Neural progenitor cell (in vitro differentiated cells): Measurements from ENCODE around the gene OR14C36. TPM values are rescaled to one million over a fixed set of nuclear protein-coding genes. Genes with fewer than 3 reads are reported as not detected.

Source experiments
- DNase-seq: peaks from one replicate; pipeline ENCODE4 v3.0.0-alpha.2; 2016; ENCODE audit warnings: low spot score
- H2AFZ ChIP-seq: fragments of 200-600 bp; sonication (generic); replicated peaks from 2 replicates; pipeline ENCODE4 v1.6.1; 2016; ENCODE audit warnings: antibody characterized with exemption
- H3F3A ChIP-seq: fragments of 200-600 bp; sonication (generic); 2 replicates; pipeline ENCODE4 v1.6.1; 2016; ENCODE audit warnings: antibody characterized with exemption, low read depth
- H3K27ac ChIP-seq: fragments of 200-600 bp; sonication (generic); 2 replicates; pipeline ENCODE4 v1.5.1; 2016; ENCODE audit warnings: mild to moderate bottlenecking
- H3K27me3 ChIP-seq: fragments of 200-600 bp; sonication (generic); 2 replicates; pipeline ENCODE4 v1.6.1; 2016; ENCODE audit warnings: mild to moderate bottlenecking, moderate library complexity
- H3K36me3 ChIP-seq: fragments of 200-600 bp; sonication (generic); 2 replicates; pipeline ENCODE4 v1.5.1; 2016
- H3K4me1 ChIP-seq: fragments of 200-600 bp; sonication (generic); 2 replicates; pipeline ENCODE4 v1.6.1; 2016; ENCODE audit warnings: mixed run types
- H3K4me2 ChIP-seq: fragments of 200-600 bp; sonication (generic); 2 replicates; pipeline ENCODE4 v1.6.1; 2016
- H3K4me3 ChIP-seq: fragments of 200-600 bp; sonication (generic); 2 replicates; pipeline ENCODE4 v1.5.1; 2016
- H3K79me2 ChIP-seq: fragments of 200-600 bp; sonication (generic); 2 replicates; pipeline ENCODE4 v1.6.1; 2016; ENCODE audit warnings: low read depth
- H3K9ac ChIP-seq: fragments of 200-600 bp; sonication (generic); 2 replicates; pipeline ENCODE4 v1.6.1; 2016
- H3K9me3 ChIP-seq: fragments of 200-600 bp; sonication (generic); 2 replicates; pipeline ENCODE4 v1.5.1; 2016; ENCODE audit warnings: low read depth
- H4K20me1 ChIP-seq: fragments of 200-600 bp; sonication (generic); 2 replicates; pipeline ENCODE4 v1.6.1; 2016; ENCODE audit warnings: low read depth
- H3K27ac Mint-ChIP-seq: 3 replicates; pipeline ENCODE4 v1.8.0; 2021; ENCODE audit warnings: mixed read lengths
- H3K27me3 Mint-ChIP-seq: 2 replicates; pipeline ENCODE4 v1.8.0; 2022; ENCODE audit warnings: low read depth, mild to moderate bottlenecking, inconsistent platforms, moderate library complexity, mixed read lengths; ENCODE audit not compliant: insufficient read depth
- H3K36me3 Mint-ChIP-seq: 3 replicates; pipeline ENCODE4 v1.8.0; 2021; ENCODE audit warnings: mixed read lengths
- H3K4me1 Mint-ChIP-seq: 3 replicates; pipeline ENCODE4 v1.8.0; 2021; ENCODE audit warnings: mixed read lengths
- H3K4me3 Mint-ChIP-seq: 3 replicates; pipeline ENCODE4 v1.8.0; 2021; ENCODE audit warnings: mild to moderate bottlenecking, moderate library complexity, mixed read lengths
- H3K9me3 Mint-ChIP-seq: 3 replicates; pipeline ENCODE4 v1.8.0; 2020; ENCODE audit warnings: mixed read lengths
- EZH2 ChIP-seq: fragments of 200-600 bp; sonication (generic); IDR thresholded peaks from 2 replicates; pipeline ENCODE4 v1.6.1; 2017; ENCODE audit warnings: antibody characterized with exemption, mild to moderate bottlenecking, moderate library complexity
- EZH2phosphoT487 ChIP-seq: fragments of 200-600 bp; sonication (generic); IDR thresholded peaks from 2 replicates; pipeline ENCODE4 v1.6.1; 2017; ENCODE audit warnings: antibody characterized with exemption
- total RNA-seq: library from RNA; depleted of rRNA; stranded (reverse); fragments of >200 nt; gene quantifications from 2 replicates; pipeline ENCODE4 v1.2.3, GENCODE V29; 2015; ENCODE audit warnings: low replicate concordance
- TF ChIP-seq, protein P1 (sequence below): fragments of 200-600 bp; sonication (generic); IDR thresholded peaks from 2 replicates; pipeline ENCODE4 v1.5.1; 2017; ENCODE audit warnings: antibody characterized with exemption, mild to moderate bottlenecking

OR14C36 gene
- total RNA-seq, 1 donor from 2014 or later, result not detected

DNA sequence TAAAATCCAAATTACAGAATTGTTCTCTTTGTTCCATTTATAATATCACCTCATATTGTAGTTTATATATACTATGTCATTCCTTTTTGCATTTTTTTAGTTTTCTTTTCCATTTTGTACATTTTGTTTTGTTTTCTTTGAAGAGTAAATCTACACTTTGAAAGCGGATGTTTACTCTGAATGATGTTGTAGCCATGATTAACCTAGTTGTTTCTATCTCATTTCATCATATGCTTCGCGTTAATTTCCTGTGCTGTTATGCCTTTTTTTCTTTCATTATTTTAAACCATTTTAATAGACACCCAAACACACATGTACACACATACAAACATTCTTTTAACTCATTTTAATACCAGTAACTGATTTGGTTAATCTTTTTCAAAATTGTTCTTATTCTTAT, 32.3 kb downstream of the OR14C36 start:
- H3K27me3 Mint-ChIP-seq, result no peaks in the 10 kb centered on the region
- Histone ChIP-seq H3K4me2 (no peak overlapping the region), H3K36me3 (no peaks in the 10 kb centered on the region), H3K9ac (no peak overlapping the region), H3K27me3 (no peaks in the 10 kb centered on the region), H3K79me2 (no peaks in the 10 kb centered on the region), H3K4me1 (no peaks in the 10 kb centered on the region), H4K20me1 (no peaks in the 10 kb centered on the region), H2AFZ (no peak overlapping the region), H3K9me3 (peaks cover 35% of the 10 kb centered on the region), H3K4me3 (no peak overlapping the region), H3F3A (no peaks in the 10 kb centered on the region), H3K27ac (no peak overlapping the region)
- TF ChIP-seq EZH2, result no peak
- TF ChIP-seq EZH2phosphoT487, result no peak
- TF ChIP-seq, protein P1, sequence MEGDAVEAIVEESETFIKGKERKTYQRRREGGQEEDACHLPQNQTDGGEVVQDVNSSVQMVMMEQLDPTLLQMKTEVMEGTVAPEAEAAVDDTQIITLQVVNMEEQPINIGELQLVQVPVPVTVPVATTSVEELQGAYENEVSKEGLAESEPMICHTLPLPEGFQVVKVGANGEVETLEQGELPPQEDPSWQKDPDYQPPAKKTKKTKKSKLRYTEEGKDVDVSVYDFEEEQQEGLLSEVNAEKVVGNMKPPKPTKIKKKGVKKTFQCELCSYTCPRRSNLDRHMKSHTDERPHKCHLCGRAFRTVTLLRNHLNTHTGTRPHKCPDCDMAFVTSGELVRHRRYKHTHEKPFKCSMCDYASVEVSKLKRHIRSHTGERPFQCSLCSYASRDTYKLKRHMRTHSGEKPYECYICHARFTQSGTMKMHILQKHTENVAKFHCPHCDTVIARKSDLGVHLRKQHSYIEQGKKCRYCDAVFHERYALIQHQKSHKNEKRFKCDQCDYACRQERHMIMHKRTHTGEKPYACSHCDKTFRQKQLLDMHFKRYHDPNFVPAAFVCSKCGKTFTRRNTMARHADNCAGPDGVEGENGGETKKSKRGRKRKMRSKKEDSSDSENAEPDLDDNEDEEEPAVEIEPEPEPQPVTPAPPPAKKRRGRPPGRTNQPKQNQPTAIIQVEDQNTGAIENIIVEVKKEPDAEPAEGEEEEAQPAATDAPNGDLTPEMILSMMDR, result no peak
- no peak overlapping the region for H3K4me3 Mint-ChIP-seq
- H3K4me1 Mint-ChIP-seq, result no peaks in the 10 kb centered on the region
- DNase-seq, result no peak
- H3K27ac Mint-ChIP-seq, result no peak overlapping the region
- H3K9me3 Mint-ChIP-seq, result peaks cover 7% of the 10 kb centered on the region
- H3K36me3 Mint-ChIP-seq, result no peaks in the 10 kb centered on the region

DNA sequence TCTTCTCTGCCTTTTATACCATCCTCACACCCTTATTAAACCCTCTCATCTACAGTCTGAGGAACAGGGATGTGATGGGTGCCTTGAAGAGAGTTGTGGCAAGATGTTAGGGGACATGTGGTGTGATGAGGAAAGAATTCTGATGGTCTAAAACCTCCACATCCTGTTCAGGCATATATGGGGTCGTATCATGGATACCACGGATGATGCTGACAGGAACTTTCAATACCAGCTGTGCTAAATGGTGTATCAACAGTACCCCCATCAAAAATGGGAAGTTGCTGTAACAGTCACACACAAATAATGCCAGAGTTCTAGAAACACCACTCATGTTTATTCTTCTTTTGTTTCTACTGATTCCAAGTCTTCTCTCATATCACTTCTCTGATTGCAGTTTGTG, 39.9 kb downstream of the OR14C36 start:
- TF ChIP-seq, protein P1, result no peak
- TF ChIP-seq EZH2 (no peak), EZH2phosphoT487 (no peak)
- Histone ChIP-seq H3K27ac (no peak overlapping the region), H3K9ac (no peak overlapping the region), H3K36me3 (no peaks in the 10 kb centered on the region), H3F3A (no peaks in the 10 kb centered on the region), H3K4me1 (no peaks in the 10 kb centered on the region), H3K9me3 (peaks cover 29% of the 10 kb centered on the region), H3K79me2 (no peaks in the 10 kb centered on the region), H3K4me2 (no peak overlapping the region), H3K27me3 (no peaks in the 10 kb centered on the region), H2AFZ (no peak overlapping the region), H4K20me1 (no peaks in the 10 kb centered on the region), H3K4me3 (no peak overlapping the region)
- no peaks in the 10 kb centered on the region for H3K4me1 Mint-ChIP-seq
- no peak for DNase-seq
- H3K36me3 Mint-ChIP-seq, result no peaks in the 10 kb centered on the region
- peaks cover 2% of the 10 kb centered on the region for H3K27me3 Mint-ChIP-seq
- H3K9me3 Mint-ChIP-seq, result peaks cover 46% of the 10 kb centered on the region
- no peak overlapping the region for H3K27ac Mint-ChIP-seq
- H3K4me3 Mint-ChIP-seq, result no peak overlapping the region

DNA sequence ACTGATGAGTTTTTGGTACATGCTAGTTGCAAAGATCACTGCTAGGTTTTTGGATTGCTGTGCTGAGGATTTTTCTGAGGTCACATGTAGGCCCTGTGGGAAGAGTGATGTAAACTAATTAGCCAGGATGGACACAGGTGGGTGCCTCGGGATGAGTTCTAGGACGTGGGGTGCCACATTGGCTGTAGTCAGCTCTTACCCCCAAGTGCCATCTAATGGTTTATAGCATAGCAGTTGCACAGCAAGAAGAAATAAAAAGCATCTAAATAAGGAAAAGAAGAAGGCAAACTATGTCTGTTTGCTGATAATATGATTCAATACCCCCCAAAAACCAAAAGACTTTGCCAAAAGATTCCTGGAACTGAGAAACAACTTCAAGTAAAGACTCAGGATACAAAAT, 44.5 kb downstream of the OR14C36 start:
- H3K4me2 ChIP-seq, result no peak overlapping the region
- no peak for DNase-seq
- no peaks in the 10 kb centered on the region for H3K27me3 ChIP-seq
- H3F3A ChIP-seq, result no peaks in the 10 kb centered on the region
- no peak overlapping the region for H2AFZ ChIP-seq
- peaks cover 23% of the 10 kb centered on the region for H3K9me3 ChIP-seq
- H3K4me3 ChIP-seq, result no peak overlapping the region
- Mint-ChIP-seq H3K27ac (no peak overlapping the region), H3K4me1 (no peaks in the 10 kb centered on the region), H3K9me3 (peaks cover 55% of the 10 kb centered on the region), H3K4me3 (no peak overlapping the region), H3K36me3 (no peaks in the 10 kb centered on the region), H3K27me3 (no peaks in the 10 kb centered on the region)
- H3K27ac ChIP-seq, result no peak overlapping the region
- no peaks in the 10 kb centered on the region for H3K36me3 ChIP-seq
- no peak overlapping the region for H3K9ac ChIP-seq
- no peaks in the 10 kb centered on the region for H4K20me1 ChIP-seq
- TF ChIP-seq EZH2, result no peak
- no peaks in the 10 kb centered on the region for H3K4me1 ChIP-seq
- H3K79me2 ChIP-seq, result no peaks in the 10 kb centered on the region

Other genes with a start within 250 kb of the OR14C36 start
- gene OR2M5, start 203.6 kb upstream of the OR14C36 start, total RNA-seq, result not detected in 2 replicates
- gene OR2M2, start 174.0 kb upstream of the OR14C36 start, total RNA-seq, result not detected in 2 replicates
- not detected in 2 replicates for gene OR2M3, start 151.5 kb upstream of the OR14C36 start, total RNA-seq
- not detected in 2 replicates for gene OR2M4, start 117.4 kb upstream of the OR14C36 start, total RNA-seq
- gene OR2T33, start 70.8 kb upstream of the OR14C36 start, total RNA-seq, result not detected in 2 replicates
- gene OR2T12, start 45.4 kb upstream of the OR14C36 start, total RNA-seq, result not detected in 2 replicates
- not detected in 2 replicates for gene OR2M7, start 24.2 kb upstream of the OR14C36 start, total RNA-seq
- not detected in 2 replicates for gene OR2T4, start 12.9 kb downstream of the OR14C36 start, total RNA-seq
- not detected in 2 replicates for gene OR2T6, start 27.0 kb downstream of the OR14C36 start, total RNA-seq
- not detected in 2 replicates for gene OR2T1, start 54.3 kb downstream of the OR14C36 start, total RNA-seq
- gene OR2T2, start 96.9 kb downstream of the OR14C36 start, total RNA-seq, result not detected in 2 replicates
- not detected in 2 replicates for gene OR2T3, start 124.6 kb downstream of the OR14C36 start, total RNA-seq
- gene OR2T5, start 139.8 kb downstream of the OR14C36 start, total RNA-seq, result not detected in 2 replicates
- not detected in 2 replicates for gene OR2G6, start 159.3 kb downstream of the OR14C36 start, total RNA-seq
- not detected in 2 replicates for gene OR2T29, start 214.0 kb downstream of the OR14C36 start, total RNA-seq
- not detected in 2 replicates for gene OR2T34, start 226.0 kb downstream of the OR14C36 start, total RNA-seq
- not detected in 2 replicates for gene OR2T10, start 248.9 kb downstream of the OR14C36 start, total RNA-seq